SU-DHL-6 (cell line): Measurements from ENCODE around the gene NRXN2.

Experiments used
- H2AFZ ChIP-seq: fragments of 200-600 bp; sonication (generic); 2 replicates; pipeline ENCODE4 v1.6.1; 2014; ENCODE audit warnings: low read depth, mild to moderate bottlenecking, moderate library complexity, mixed read lengths, antibody characterized with exemption, low read length; ENCODE audit not compliant: severe bottlenecking
- H3F3A ChIP-seq: fragments of 200-600 bp; shearing (Covaris generic); 2 replicates; pipeline ENCODE4 v1.6.0; 2016; ENCODE audit warnings: antibody characterized with exemption, mild to moderate bottlenecking; ENCODE audit not compliant: insufficient read depth
- H3K27ac ChIP-seq: fragments of 200-600 bp; sonication (generic); 2 replicates; pipeline ENCODE4 v1.5.1; 2016; ENCODE audit warnings: low read depth, mild to moderate bottlenecking, low read length, moderate library complexity, mixed read lengths
- H3K27me3 ChIP-seq: fragments of 200-600 bp; sonication (generic), shearing (Covaris generic); 2 replicates; pipeline ENCODE4 v1.6.0; 2014; ENCODE audit warnings: mild to moderate bottlenecking, low read length
- H3K36me3 ChIP-seq: fragments of 200-600 bp; sonication (generic); 2 replicates; pipeline ENCODE4 v1.6.1; 2014; ENCODE audit warnings: mild to moderate bottlenecking, low read length, mixed read lengths
- H3K4me2 ChIP-seq: fragments of 300-600, 200-600 bp; shearing (Covaris generic), sonication (generic); 2 replicates; pipeline ENCODE4 v1.6.0; 2014; ENCODE audit warnings: low read length, low read depth, mild to moderate bottlenecking; ENCODE audit not compliant: poor library complexity, severe bottlenecking
- H3K4me3 ChIP-seq: fragments of 200-600 bp; sonication (generic); 2 replicates; pipeline ENCODE4 v1.5.1; 2014; ENCODE audit warnings: antibody characterized with exemption, low read length, mild to moderate bottlenecking, mixed read lengths; ENCODE audit not compliant: insufficient read depth, poor library complexity, severe bottlenecking
- H3K79me2 ChIP-seq: fragments of 200-600 bp; sonication (generic); 2 replicates; pipeline ENCODE4 v1.6.1; 2014; ENCODE audit warnings: mild to moderate bottlenecking, low read length, moderate library complexity; ENCODE audit not compliant: insufficient read depth
- H3K9ac ChIP-seq: fragments of 200-600 bp; sonication (generic); 2 replicates; pipeline ENCODE4 v1.7.0; 2014; ENCODE audit warnings: mild to moderate bottlenecking, low read length
- H3K9me2 ChIP-seq: fragments of 200-600 bp; sonication (generic); replicated peaks from 2 replicates; pipeline ENCODE4 v1.6.1; 2014; ENCODE audit warnings: low read length; ENCODE audit not compliant: insufficient read depth
- H3K9me3 ChIP-seq: fragments of 200-600 bp; sonication (generic); 2 replicates; pipeline ENCODE4 v1.6.1; 2014; ENCODE audit warnings: low read length, mixed read lengths; ENCODE audit not compliant: insufficient read depth
- H4K20me1 ChIP-seq: fragments of 200-600 bp; sonication (generic); 2 replicates; pipeline ENCODE4 v1.6.1; 2014; ENCODE audit warnings: low read depth, mild to moderate bottlenecking, antibody characterized with exemption, low read length, moderate library complexity, mixed read lengths
- EZH2phosphoT487 ChIP-seq: fragments of 200-600 bp; sonication (generic), shearing (Covaris generic); conservative IDR thresholded peaks from 2 replicates; pipeline ENCODE4 v1.6.1; 2018; ENCODE audit warnings: mild to moderate bottlenecking, antibody characterized with exemption, low read length, moderate library complexity, mixed read lengths
- TF ChIP-seq, protein P1 (sequence below): fragments of 200-600 bp; sonication (generic); IDR thresholded peaks from one replicate; pipeline ENCODE4 v1.5.1; 2017; ENCODE audit warnings: antibody characterized with exemption, mild to moderate bottlenecking, low read length, moderate library complexity; ENCODE audit not compliant: insufficient read depth, poor library complexity, severe bottlenecking

The NRXN2 gene

DNA sequence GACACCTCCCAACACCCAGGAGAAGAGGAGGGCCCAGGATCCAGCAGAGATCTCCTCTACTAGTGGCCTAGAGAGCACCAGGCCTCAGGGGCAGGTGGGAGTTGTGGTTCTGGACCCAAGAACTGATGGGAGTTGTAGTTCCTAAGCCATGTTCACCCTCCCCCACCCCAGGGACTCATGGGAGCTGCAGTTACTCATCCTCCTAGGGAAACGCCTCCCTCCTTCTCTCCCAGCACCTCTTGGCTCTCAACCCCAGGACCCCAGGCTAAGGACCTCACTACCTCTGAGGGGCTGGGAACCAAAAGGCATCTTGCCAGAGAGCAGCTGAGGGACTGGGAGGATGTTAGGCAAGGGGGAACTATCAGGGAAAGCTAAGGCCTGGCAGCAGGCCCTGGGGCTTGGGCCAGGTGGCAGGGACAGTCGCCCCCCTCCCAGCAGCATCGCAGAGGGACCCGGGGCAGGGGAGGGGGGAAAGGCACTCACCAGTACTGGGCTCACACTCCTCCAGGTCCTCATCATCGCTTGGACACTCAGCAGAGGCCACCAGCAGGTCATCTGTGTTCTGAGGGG is 103.1 kb downstream of the NRXN2 start:
- H3K9me3 ChIP-seq, result no peaks in the 10 kb centered on the region
- H3K4me2 ChIP-seq, result no peak overlapping the region
- H3K4me3 ChIP-seq, result no peak overlapping the region
- H2AFZ ChIP-seq, result no peak overlapping the region
- H3K79me2 ChIP-seq, result no peaks in the 10 kb centered on the region
- H3K27ac ChIP-seq, result no peak overlapping the region
- no peaks in the 10 kb centered on the region for H3K27me3 ChIP-seq
- no peak overlapping the region for H3K9ac ChIP-seq
- no peaks in the 10 kb centered on the region for H3F3A ChIP-seq
- TF ChIP-seq, protein P1, sequence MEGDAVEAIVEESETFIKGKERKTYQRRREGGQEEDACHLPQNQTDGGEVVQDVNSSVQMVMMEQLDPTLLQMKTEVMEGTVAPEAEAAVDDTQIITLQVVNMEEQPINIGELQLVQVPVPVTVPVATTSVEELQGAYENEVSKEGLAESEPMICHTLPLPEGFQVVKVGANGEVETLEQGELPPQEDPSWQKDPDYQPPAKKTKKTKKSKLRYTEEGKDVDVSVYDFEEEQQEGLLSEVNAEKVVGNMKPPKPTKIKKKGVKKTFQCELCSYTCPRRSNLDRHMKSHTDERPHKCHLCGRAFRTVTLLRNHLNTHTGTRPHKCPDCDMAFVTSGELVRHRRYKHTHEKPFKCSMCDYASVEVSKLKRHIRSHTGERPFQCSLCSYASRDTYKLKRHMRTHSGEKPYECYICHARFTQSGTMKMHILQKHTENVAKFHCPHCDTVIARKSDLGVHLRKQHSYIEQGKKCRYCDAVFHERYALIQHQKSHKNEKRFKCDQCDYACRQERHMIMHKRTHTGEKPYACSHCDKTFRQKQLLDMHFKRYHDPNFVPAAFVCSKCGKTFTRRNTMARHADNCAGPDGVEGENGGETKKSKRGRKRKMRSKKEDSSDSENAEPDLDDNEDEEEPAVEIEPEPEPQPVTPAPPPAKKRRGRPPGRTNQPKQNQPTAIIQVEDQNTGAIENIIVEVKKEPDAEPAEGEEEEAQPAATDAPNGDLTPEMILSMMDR, result no peak
- no peak for TF ChIP-seq EZH2phosphoT487
- H3K36me3 ChIP-seq, result no peaks in the 10 kb centered on the region
- H3K9me2 ChIP-seq, result no peaks in the 10 kb centered on the region
- H4K20me1 ChIP-seq, result no peaks in the 10 kb centered on the region

DNA sequence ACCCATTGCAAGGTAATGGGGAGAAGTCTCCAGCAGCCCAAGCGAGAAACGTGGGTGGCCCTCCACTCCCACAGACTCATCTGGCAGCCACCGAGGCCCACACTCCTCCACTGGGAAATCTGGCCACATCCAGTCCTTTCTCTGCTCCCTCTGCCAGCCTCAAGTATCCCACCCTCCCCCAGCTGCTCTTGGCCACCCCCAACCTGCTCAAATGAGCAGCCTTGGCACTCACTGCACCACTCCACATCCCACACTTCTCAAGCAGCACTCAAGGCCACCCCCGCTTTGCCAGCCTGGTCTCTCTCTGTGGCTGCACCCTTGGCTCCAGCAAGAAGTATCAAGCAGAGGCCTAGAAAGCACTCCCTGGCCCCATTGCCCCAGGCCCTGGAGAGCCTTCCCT is 103.8 kb downstream of the NRXN2 start:
- Histone ChIP-seq H2AFZ (no peak overlapping the region), H3K9ac (no peak overlapping the region), H3K36me3 (no peaks in the 10 kb centered on the region), H3K27me3 (no peaks in the 10 kb centered on the region), H3K27ac (no peak overlapping the region), H3K79me2 (no peaks in the 10 kb centered on the region), H3K4me2 (no peak overlapping the region), H3K9me3 (no peaks in the 10 kb centered on the region), H4K20me1 (no peaks in the 10 kb centered on the region), H3K9me2 (no peaks in the 10 kb centered on the region), H3K4me3 (no peak overlapping the region), H3F3A (no peaks in the 10 kb centered on the region)
- TF ChIP-seq, protein P1, result no peak

DNA sequence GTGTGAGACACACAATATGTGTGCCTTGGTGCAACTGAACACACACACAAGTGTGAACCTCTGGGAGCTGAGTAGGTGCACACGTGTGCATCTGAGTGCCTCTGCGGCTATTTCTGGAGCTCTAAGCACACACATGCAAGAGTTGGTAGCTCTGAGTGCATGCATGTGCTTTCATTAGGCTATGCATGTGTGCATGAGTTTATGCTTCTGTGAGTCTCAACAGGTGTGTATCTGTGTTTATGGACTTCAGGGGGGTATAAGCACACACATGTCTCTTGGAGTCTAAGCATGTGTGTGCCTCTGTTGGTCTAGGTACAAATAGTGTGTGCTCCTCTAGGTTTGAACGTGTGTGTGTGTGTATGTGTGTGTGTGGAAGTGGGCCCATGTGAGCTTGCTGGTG is 106.2 kb downstream of the NRXN2 start:
- H3K27me3 ChIP-seq, result no peaks in the 10 kb centered on the region
- H3K9me2 ChIP-seq, result no peaks in the 10 kb centered on the region
- no peak overlapping the region for H3K27ac ChIP-seq
- no peak for TF ChIP-seq EZH2phosphoT487
- TF ChIP-seq, protein P1, result no peak
- H3K4me2 ChIP-seq, result no peak overlapping the region
- H3K79me2 ChIP-seq, result no peaks in the 10 kb centered on the region
- H3F3A ChIP-seq, result no peaks in the 10 kb centered on the region
- no peak overlapping the region for H3K9ac ChIP-seq
- H3K36me3 ChIP-seq, result no peaks in the 10 kb centered on the region
- H2AFZ ChIP-seq, result no peak overlapping the region
- H3K9me3 ChIP-seq, result no peaks in the 10 kb centered on the region
- no peaks in the 10 kb centered on the region for H4K20me1 ChIP-seq
- H3K4me3 ChIP-seq, result no peak overlapping the region
